HCT116 (cell line): ENCODE results near the gene TYMP. TPM values are rescaled to one million over a fixed set of nuclear protein-coding genes. Genes with fewer than 3 reads are reported as not detected.

ENCODE experiments used
- ATAC-seq: fragments of 200-7000 bp; cut with Tn5 transposase; 2 replicates; pipeline ENCODE4 v1.9.1; 2020; ENCODE audit warnings: mild to moderate bottlenecking, moderate library complexity
- BruUV-seq: library from RNA; stranded (reverse); fragments of 400-500 nt; replicated peaks from 2 replicates; lab custom pipeline; 2021; lab: Mats Ljungman, UMichigan
- CTCF ChIA-PET: fragments of 300-600 bp; sonication (Branson Sonifier 250); formaldehyde crosslinking; loops from one replicate; lab custom pipeline; 2021; ENCODE audit warnings: antibody characterized with exemption; lab: Charles Lee
- POLR2A ChIA-PET: fragments of 300-600, 350-600 bp; sonication (Branson Sonifier 250); formaldehyde crosslinking; loops from one replicate; lab custom pipeline; 2021; ENCODE audit warnings: antibody characterized with exemption; lab: Charles Lee
- RAD21 ChIA-PET, 2 experiments: fragments of 300-600 bp; sonication (Branson Sonifier 250); formaldehyde crosslinking; loops; one replicate each; lab custom pipeline; 2023; ENCODE audit warnings: low total read pairs in 2 of 2; ENCODE audit not compliant: uncharacterized antibody in 2 of 2, unreplicated experiment in 2 of 2, low non-redundant PET in 1 of 2; lab: Charles Lee
- DNase-seq: peaks from one replicate; pipeline ENCODE4 v3.0.0-alpha.2; 2010; ENCODE audit warnings: low read depth, low spot score
- H2AFZ ChIP-seq: fragments of 200-600 bp; shearing (Covaris generic), sonication (generic); 2 replicates; pipeline ENCODE4 v1.6.1; 2017; ENCODE audit warnings: low read depth, mixed run types, mixed read lengths, antibody characterized with exemption, low read length; ENCODE audit not compliant: poor library complexity, severe bottlenecking
- H3K27ac ChIP-seq: 2 replicates; pipeline ENCODE4 v1.5.1; 2012; ENCODE audit warnings: low read depth, low read length
- H3K27me3 ChIP-seq: fragments of 200-600 bp; sonication (generic); 2 replicates; pipeline ENCODE4 v1.6.1; 2016; ENCODE audit warnings: mixed run types, low read length, mixed read lengths; ENCODE audit not compliant: insufficient read depth
- H3K36me3 ChIP-seq, 2 experiments: fragments of 200-500 bp in 1 of 2; fragments of 200-600 bp in 1 of 2; sonication (Bioruptor generic) in 1 of 2; sonication (generic) in 1 of 2; 2 replicates each; pipeline versions ENCODE4 v1.5.1 to v1.6.1; 2014 to 2016; ENCODE audit warnings: low read length in 2 of 2, inconsistent platforms in 1 of 2, mixed read lengths in 1 of 2, mixed run types in 1 of 2; ENCODE audit not compliant: insufficient read depth in 2 of 2, control insufficient read depth in 1 of 2
- H3K4me1 ChIP-seq, 2 experiments: fragments of 200-600 bp in 1 of 2; sonication (generic) in 1 of 2; 2 replicates each; pipeline versions ENCODE4 v1.5.1 to v1.6.1; 2012 to 2017; ENCODE audit warnings: low read length in 2 of 2, inconsistent platforms in 1 of 2, mild to moderate bottlenecking in 1 of 2, mixed read lengths in 1 of 2, mixed run types in 1 of 2, moderate library complexity in 1 of 2; ENCODE audit not compliant: insufficient read depth in 2 of 2, control insufficient read depth in 1 of 2
- H3K4me2 ChIP-seq: fragments of 200-600 bp; sonication (generic); 2 replicates; pipeline ENCODE4 v1.6.1; 2017; ENCODE audit warnings: mixed run types, low read length, mixed read lengths
- H3K4me3 ChIP-seq, 2 experiments: fragments of 200-600 bp in 1 of 2; sonication (generic) in 1 of 2; replicated peaks in 1 of 2; 2 replicates each; pipeline ENCODE4 v1.5.1; 2011 to 2016; ENCODE audit warnings: low read length in 2 of 2, control low read depth in 1 of 2, low read depth in 1 of 2, mild to moderate bottlenecking in 1 of 2, mixed read lengths in 1 of 2, mixed run types in 1 of 2
- H3K79me2 ChIP-seq: fragments of 200-600 bp; sonication (generic); 2 replicates; pipeline ENCODE4 v1.6.1; 2017; ENCODE audit warnings: mild to moderate bottlenecking, mixed run types, low read length, moderate library complexity, mixed read lengths; ENCODE audit not compliant: insufficient read depth
- H3K9ac ChIP-seq: fragments of 200-600 bp; sonication (generic); 2 replicates; pipeline ENCODE4 v1.6.1; 2016; ENCODE audit warnings: low read length, mixed read lengths
- H3K9me2 ChIP-seq: fragments of 200-600 bp; sonication (generic), shearing (Covaris generic); 2 replicates; pipeline ENCODE4 v1.6.1; 2017; ENCODE audit warnings: mixed run types, mild to moderate bottlenecking, moderate library complexity; ENCODE audit not compliant: insufficient read depth
- H3K9me3 ChIP-seq, 2 experiments: fragments of 200-500 bp in 1 of 2; fragments of 200-600 bp in 1 of 2; sonication (Bioruptor generic) in 1 of 2; sonication (generic) in 1 of 2; 2 replicates each; pipeline ENCODE4 v1.6.1; 2014 to 2017; ENCODE audit warnings: low read length in 2 of 2, mixed read lengths in 2 of 2, inconsistent platforms in 1 of 2, low read depth in 1 of 2, mild to moderate bottlenecking in 1 of 2, mixed run types in 1 of 2, moderate library complexity in 1 of 2; ENCODE audit not compliant: control insufficient read depth in 1 of 2, insufficient read depth in 1 of 2
- H4K20me1 ChIP-seq: fragments of 200-600 bp; sonication (generic), shearing (Covaris generic); 2 replicates; pipeline ENCODE4 v1.6.1; 2017; ENCODE audit warnings: mixed run types, mild to moderate bottlenecking, moderate library complexity; ENCODE audit not compliant: insufficient read depth
- FOSL1 ChIP-seq: IDR thresholded peaks from 2 replicates; pipeline ENCODE4 v1.6.1; 2012; ENCODE audit warnings: low read depth
- POLR2A ChIP-seq: IDR thresholded peaks from 2 replicates; pipeline ENCODE4 v1.7.0; 2011; ENCODE audit warnings: borderline replicate concordance; ENCODE audit not compliant: insufficient read depth, insufficient read length; ENCODE audit errors: extremely low read depth
- YY1 ChIP-seq: IDR thresholded peaks from 2 replicates; pipeline ENCODE4 v1.6.1; 2011; ENCODE audit warnings: low read length, low read depth, moderate library complexity, mild to moderate bottlenecking; ENCODE audit not compliant: insufficient replicate concordance; ENCODE audit errors: extremely low read depth
- intact Hi-C: fragments of 100-400 bp; cut with micrococcal nuclease; formaldehyde crosslinking; loops from 2 replicates; pipeline ENCODE4 v1.10.0; 2022
- total RNA-seq: library from RNA; stranded (reverse); gene quantifications from one replicate; pipeline ENCODE4 v1.2.1, GENCODE V29; 2021; ENCODE audit not compliant: unreplicated experiment
- TF ChIP-seq, protein P1 (sequence below), 3 experiments: fragments of 200-600 bp in 1 of 3; sonication (generic) in 1 of 3; IDR thresholded peaks in 2 of 3; conservative IDR thresholded peaks in 1 of 3; 2 replicates each; pipeline ENCODE4 v1.5.1; 2012 to 2017; ENCODE audit warnings: low read depth in 2 of 3, low read length in 2 of 3, antibody characterized with exemption in 1 of 3, borderline replicate concordance in 1 of 3, control low read depth in 1 of 3, mild to moderate bottlenecking in 1 of 3, mixed read lengths in 1 of 3, mixed run types in 1 of 3, moderate library complexity in 1 of 3; ENCODE audit not compliant: insufficient read depth in 1 of 3

The TYMP gene
- total RNA-seq, 1 experiment from 2014 or later: 43.2 TPM

DNA sequence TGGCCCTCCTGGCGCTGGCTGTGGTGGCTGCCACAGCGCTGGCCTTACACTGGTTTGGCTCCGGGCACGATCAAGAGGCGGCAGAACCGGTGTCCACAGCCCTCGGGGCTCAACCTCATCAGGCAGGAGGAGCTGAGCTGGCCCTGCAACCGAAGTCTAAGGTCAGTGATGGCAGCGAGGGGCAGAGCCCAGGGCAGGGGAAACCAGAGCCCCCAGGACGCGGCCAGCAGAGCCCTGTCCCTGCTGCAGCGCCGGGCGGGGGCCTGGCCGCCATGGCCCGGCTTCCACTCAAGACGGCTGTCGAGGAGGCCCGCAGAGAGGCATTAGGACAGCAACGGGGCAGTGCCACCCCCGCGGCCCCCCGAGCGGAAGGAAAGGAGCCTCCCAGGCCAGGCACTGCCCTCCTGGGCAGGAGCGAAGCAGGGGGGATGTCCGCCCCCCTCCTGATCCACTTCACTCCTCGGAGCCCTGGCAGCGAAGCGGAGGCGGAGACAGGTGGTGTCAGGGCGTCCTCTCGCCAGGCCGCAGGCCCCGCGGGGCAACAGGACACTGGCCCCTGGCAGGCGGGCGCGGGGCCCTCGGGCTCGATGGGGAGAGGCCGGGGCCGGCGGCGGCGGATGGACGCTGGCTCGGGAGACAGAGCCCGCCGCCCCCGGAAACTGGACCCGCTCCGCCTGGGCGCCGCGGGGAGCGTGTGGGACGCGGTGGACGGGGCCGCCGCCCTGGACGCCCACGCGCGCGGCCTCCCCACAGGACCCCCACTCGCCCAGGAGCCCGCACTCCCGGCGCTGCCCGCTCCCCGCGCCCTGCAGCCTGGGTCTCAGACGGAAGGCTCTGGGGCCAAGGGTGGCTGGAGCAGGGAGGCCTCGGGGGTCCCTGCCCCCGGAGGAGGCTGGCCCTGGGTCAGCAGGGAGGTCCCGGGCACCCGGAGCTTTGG is 16.8 kb upstream of the TYMP start:
- H4K20me1 ChIP-seq: no peaks in the 10 kb centered on the region
- intact Hi-C loops: no loop called here
- no peak overlapping the region for H3K4me3 ChIP-seq
- no peaks in the 10 kb centered on the region for H3K36me3 ChIP-seq
- no peak overlapping the region for H2AFZ ChIP-seq
- H3K9ac ChIP-seq: no peak overlapping the region
- H3K9me2 ChIP-seq: no peaks in the 10 kb centered on the region
- POLR2A ChIA-PET: interaction anchor here (1.2 to 1.9 kb wide), 3 partner anchors 8 to 17 kb away, joined by 5 to 7 read pairs (median 7); partner anchors contain the start of gene TYMP
- no peak for TF ChIP-seq POLR2A
- TF ChIP-seq, protein P1, sequence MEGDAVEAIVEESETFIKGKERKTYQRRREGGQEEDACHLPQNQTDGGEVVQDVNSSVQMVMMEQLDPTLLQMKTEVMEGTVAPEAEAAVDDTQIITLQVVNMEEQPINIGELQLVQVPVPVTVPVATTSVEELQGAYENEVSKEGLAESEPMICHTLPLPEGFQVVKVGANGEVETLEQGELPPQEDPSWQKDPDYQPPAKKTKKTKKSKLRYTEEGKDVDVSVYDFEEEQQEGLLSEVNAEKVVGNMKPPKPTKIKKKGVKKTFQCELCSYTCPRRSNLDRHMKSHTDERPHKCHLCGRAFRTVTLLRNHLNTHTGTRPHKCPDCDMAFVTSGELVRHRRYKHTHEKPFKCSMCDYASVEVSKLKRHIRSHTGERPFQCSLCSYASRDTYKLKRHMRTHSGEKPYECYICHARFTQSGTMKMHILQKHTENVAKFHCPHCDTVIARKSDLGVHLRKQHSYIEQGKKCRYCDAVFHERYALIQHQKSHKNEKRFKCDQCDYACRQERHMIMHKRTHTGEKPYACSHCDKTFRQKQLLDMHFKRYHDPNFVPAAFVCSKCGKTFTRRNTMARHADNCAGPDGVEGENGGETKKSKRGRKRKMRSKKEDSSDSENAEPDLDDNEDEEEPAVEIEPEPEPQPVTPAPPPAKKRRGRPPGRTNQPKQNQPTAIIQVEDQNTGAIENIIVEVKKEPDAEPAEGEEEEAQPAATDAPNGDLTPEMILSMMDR (IDR thresholded peaks at IDR 0.05 in 2 of 3, conservative IDR thresholded peaks at IDR 0.05 in 1 of 3; ENCODE audit: borderline replicate concordance in 1 of 3, insufficient read depth in 1 of 3, low read depth in 2 of 3, low read length in 2 of 3): no peak
- no peak for TF ChIP-seq YY1
- TF ChIP-seq FOSL1: no peak
- ATAC-seq (no peak), DNase-seq (no peak)
- H3K27me3 ChIP-seq: no peaks in the 10 kb centered on the region
- no peaks in the 10 kb centered on the region for H3K9me3 ChIP-seq
- H3K79me2 ChIP-seq: no peaks in the 10 kb centered on the region
- RAD21 ChIA-PET: no interaction called here
- no TSS peak for BruUV-seq
- CTCF ChIA-PET: interaction anchor here (0.7 to 1.8 kb wide), 3 partner anchors 16 to 21 kb away, joined by 3 to 6 read pairs (median 5); partner anchors contain the start of genes SCO2 and SYCE3
- peaks cover 11 to 26% of the 10 kb centered on the region in 2 experiments; a peak in 3 of 4 replicates for H3K4me1 ChIP-seq
- H3K4me2 ChIP-seq: no peak overlapping the region
- H3K27ac ChIP-seq: no peak overlapping the region
